C4-2B (cell line): ENCODE measurements around the gene PKN3.

Experiments
- ZFX ChIP-seq: fragments of 450-650 bp; IDR thresholded peaks from 2 replicates; pipeline ENCODE4 v1.6.1; 2017
- TF ChIP-seq, protein P1 (sequence below): fragments of 450-650 bp; conservative IDR thresholded peaks from 2 replicates; pipeline ENCODE4 v1.5.1; 2017; ENCODE audit warnings: mild to moderate bottlenecking

DNA sequence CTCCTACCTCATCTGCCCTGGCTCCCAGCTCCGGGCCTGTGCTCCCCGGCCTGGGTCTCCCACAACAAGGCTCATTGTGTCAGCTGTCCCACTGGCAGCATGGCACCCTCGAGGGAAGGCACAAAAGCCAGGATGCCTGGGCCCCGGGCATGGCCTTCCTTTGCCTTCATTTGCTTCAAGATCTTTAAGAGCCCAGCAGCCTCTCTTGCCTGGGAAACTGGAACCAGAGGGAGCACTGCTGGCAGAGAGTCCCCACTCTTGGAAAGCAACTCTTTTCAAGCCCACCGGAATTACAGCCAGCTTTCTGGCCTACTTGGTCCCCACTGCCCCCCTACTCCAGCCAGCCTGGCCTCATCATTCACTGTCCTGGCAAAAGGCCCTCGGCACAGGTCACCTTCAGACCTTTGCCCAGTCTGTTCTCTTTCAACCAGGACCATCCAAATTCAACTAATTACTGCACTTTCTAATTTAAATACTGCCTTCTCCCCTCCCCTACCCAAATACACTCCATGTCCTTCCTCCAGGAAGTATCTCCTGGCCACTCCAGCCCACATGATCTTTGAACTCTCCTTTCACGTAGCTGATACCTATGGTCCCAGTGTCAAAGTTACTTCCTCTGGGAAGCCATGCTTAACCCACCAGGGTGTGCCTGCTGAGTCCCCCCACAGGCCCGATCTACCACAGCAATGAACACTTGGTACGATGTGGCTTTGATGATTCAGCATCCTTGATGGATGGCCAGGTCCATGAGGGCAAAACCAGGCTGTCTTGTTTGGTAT is 60.6 kb downstream of the PKN3 start:
- TF ChIP-seq, protein P1, sequence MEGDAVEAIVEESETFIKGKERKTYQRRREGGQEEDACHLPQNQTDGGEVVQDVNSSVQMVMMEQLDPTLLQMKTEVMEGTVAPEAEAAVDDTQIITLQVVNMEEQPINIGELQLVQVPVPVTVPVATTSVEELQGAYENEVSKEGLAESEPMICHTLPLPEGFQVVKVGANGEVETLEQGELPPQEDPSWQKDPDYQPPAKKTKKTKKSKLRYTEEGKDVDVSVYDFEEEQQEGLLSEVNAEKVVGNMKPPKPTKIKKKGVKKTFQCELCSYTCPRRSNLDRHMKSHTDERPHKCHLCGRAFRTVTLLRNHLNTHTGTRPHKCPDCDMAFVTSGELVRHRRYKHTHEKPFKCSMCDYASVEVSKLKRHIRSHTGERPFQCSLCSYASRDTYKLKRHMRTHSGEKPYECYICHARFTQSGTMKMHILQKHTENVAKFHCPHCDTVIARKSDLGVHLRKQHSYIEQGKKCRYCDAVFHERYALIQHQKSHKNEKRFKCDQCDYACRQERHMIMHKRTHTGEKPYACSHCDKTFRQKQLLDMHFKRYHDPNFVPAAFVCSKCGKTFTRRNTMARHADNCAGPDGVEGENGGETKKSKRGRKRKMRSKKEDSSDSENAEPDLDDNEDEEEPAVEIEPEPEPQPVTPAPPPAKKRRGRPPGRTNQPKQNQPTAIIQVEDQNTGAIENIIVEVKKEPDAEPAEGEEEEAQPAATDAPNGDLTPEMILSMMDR: no peak
- TF ChIP-seq ZFX: no peak
